Activated CD4-positive, CD25-positive, alpha-beta regulatory T cell (primary cell): Measurements from ENCODE around the gene CHDH.

Experiments
- DNase-seq, 4 experiments: peaks; one replicate each; lab custom pipeline; 2025; lab: John Stamatoyannopoulos, UW

CHDH gene

DNA sequence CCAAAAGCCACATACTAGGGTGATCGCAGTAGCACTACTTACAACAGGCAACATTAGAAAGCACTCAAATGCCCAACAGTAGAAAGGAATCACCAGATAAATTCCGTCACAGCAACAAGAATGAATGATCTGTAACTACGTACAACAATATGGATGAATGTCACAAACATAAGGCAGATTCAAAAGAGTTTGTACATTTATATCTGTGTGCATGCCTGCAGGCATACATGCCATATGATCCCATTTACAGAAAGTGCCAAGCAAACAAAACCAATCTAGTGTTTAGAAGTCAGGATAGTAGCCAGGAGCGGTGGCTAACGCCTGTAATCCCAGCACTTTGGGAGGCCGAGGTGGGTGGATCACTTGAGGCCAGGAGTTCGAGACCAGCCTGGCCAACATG is 3.7 kb upstream of the CHDH start:
- DNase-seq = no peak

DNA sequence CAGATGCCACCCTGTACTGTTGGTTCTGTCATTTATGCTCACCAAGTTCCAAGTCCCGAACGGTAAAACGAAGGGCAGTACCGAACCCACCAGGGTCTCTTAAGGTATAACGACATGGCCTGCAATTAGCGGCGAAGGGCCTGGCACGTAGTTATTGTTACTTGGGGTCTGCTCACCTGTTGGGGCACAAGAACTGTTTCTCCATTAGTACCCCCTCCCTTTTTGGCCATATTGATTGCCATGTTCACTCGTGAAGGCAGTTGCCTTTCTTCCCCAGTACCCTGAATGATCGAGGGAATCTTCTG is 584 bp upstream of the CHDH start:
- DNase-seq = no peak

DNA sequence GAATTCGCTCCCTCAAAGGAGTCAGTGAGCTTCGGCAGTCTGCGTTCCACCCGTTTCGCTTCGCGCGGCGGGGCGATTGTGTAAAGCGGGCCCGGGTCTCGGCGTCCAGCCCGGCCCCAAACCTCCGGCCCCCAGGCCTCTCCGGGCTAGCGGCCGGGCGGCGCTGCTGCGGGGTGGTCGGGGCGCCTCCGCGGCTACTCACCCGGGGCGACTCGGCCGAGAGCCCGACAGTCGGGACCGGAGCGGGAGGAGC is 412 bp downstream of the CHDH start:
- DNase-seq = no peak

DNA sequence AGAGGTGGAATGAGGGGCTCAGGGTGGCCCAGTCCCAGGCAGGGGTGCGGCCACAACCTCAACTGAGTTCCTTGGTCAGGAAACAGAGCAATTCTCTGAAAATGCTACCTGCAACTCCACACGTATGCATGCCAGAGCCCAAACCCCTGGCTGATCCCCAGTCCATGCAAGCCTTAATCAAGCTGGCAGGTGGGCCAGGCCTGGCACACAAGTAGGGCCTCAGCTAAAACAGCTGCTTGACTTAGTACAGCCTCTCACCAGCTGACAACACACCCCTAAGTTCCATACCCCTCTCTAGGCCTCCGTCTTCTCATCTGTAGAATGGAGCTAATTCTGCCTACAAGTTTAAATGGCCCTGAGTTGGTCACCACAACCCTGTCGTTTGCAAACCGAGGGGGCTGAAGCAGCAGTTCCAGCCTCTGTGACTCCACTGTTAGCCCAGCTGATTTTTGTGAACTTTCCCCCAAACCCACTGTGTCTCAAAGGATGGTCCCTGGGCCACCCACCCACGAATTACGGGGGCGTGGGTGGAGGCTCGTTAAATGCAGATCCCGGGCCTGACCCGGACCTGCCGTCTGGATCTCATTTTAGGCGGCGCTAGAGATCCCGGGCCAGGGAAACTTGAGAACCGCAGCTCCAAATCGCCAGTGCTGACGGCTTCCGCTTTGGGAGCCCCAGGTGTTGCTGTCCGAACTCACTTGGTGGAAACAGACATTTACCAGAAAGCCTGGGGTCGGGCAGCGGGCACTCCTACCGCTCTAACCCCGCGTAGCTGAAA is 927 bp downstream of the CHDH start:
- no peak for DNase-seq

DNA sequence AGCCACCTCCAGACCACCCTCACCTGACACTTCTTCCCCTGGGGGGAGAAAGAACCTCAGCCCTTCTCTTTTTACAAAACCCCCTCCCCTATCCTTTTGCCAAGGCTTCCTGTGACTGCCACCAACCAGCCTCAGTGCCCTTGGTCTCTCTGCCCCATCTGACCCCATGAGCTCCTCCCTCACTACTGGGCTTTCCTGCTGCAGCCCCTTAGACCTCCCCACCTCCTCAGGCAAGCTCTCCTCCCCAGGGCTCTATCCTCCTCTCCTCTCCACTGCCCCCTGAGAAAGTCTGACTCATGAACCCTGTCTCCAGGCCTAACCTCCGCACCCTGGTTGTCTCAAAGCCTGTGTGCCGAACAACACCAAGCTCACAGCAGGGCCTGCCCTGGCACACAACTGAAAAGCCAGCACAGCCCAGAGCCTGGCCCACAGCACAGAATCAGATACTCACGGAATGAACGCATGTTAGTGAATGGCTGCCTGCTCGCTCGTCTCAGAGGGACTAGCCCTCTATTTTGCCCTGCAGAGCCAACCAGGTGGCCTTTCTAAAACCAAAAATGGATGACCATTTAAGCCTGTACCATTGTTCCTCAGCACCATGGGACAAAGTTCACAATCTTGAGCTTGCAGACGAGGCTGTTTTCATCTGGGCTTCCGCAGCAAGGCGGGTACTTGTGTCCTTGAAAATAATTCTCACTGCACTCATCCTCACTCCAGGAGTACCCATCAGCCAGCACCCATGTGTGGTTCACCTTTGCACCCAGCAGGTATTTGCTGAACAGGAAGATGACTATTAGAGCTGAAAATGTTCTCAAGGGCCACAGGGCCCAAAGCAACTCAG is 1.7 kb downstream of the CHDH start:
- DNase-seq = no peak

DNA sequence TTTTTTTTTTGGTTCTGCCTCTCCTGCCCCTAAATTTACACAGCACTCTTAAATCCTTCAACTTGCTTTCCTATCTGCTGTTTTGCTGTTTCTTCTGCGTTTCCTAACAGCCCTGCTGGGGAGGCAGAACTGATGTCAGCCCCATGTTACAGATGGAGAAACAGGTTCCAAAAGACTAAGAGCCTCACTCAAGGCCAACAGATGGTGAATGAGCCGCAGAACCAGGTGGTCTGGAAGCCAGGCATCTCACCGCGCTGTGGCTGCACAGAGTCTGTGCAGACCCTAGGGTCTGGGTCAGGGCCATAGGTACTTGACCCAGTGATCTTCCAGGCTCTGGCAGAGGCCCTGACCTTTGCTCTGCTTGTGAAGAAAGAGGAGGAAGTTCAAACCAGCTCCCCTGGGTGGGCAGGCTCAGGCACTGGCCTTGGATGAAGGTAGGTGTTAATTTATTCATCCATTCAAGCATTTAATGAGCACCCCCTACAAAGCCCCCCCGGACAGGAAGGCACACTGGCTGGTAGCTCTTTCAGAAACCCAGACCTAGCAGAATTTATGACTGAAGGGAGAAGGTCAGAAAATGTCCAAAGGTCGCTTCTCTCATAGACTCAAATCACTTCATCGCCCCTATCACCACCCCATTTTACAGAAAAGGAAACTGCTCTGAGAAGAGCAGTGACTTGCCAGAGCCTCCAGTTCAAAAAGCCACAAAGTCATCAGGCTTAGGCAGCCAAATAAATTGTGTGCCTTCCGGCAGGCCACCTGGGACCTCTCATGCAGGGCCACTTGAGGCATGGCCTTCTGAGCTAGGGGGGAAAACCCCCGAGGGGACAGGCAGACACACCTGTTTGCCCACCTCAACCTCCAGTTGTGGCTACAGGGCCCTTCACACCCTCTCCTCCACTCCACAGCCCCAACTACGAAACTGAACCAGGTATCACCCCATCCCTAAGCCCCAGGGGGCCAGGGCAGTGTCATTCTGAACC is 2.7 kb downstream of the CHDH start:
- no peak for DNase-seq

DNA sequence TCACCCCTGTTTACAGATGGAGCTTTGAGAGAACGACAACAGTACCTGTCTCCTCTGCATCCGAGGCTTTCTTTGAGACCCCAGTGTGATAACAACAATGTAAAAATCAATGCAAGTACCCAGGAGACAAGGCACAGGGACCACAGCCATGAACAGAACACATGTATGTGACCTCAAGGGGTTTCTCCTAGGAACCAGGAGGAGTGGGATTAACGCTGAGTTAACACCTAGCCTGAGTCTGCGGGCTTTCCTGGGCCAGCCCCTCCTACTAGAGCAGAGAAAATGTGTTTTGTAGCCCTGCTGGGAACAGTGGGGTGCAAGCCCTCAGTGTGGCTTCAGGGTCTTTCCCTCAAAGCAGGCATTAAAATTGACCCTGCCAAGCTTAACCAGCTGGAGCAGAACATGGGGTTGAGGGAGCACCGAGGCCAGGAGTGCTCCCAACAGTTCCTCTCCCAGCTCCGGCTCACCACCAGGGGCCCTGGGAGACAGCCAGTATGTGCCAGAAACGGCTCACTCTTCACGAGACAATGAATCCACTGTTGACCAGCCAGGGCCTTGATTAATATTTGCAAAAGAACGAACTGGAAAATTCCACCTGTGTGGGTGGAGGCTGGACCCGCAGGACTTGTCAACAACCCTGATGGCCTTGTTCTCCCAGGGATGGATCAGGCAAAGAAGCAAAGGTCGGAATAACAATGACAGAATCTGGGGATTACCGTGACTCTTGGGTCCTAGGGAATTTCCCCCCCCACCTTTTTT is 3.6 kb downstream of the CHDH start:
- no peak for DNase-seq

DNA sequence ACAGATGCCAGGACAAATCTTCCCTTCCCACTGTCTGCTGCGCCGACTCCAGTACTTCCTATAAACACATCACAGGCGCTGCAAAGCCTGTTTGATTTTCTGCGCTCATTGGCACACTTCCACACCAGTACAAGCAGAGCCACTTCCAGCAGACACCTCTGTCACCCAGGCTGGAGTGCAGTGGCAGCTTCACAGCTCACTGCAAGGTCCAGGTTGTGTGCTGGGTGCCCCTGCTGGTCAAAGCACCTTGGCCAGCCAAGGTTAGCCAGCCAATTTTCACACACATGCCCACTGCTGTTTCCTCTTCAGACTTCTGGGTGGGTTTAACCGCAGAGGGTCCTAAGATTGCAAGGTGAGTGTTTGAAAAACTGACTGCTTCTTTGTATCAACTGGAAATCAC is 4.9 kb downstream of the CHDH start:
- DNase-seq = no peak

DNA sequence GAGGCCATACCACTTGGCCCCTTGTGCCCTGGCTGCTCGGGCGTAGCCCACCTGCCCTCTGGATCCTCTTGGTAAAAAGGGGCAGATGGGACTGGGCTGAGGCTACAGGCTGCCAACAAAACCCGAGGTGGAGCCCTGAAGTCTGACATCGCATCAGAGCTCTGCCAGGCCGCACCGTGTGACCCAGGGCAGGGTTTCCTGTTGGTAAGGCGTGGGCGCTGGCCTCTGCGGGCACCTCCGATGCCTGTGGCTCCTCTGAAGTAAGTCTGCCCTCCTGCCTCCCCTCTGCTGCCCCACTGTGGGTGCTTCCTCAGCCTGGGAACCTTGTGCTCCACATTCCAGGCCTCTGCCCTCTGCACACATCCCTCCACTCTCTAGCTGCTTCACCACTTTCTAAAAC is 8.9 kb downstream of the CHDH start:
- no peak for DNase-seq

DNA sequence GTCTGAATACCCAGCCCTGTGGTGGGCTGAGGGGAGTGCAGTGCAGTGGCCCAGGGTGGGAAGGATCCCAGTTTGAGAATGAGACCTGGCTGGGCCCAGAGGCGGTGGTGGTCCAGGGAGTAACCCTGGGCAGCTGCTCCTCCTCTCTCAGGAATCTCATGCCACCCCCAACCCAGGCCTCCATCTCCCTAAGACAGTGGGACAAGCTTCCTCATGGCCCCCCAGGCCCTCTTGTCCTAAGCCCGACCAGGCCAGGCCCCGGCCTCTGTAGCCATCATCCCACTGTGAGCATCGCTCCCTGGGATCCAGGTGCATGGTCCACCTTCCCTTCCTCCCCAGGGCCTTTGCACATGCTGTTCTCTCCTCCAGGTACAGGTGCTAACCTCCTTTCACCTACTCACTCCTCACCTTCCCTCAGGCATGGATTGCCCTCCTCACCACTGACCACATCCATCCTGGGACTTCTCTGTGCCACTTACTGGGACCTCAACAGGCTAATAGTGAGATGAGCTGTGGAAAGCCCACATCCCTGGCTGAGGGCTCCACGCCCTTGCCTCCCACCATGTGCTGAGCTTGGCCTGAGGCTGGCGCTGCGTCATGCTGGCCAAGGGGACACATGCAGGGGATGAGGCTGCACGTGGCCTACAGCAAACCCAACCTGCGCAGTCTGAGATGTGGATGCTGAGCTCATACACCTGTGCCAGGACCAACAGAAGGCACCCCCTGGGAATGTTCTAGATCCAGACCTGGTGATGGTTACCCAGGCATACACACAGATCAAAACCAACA is 9.9 kb downstream of the CHDH start:
- no peak for DNase-seq

DNA sequence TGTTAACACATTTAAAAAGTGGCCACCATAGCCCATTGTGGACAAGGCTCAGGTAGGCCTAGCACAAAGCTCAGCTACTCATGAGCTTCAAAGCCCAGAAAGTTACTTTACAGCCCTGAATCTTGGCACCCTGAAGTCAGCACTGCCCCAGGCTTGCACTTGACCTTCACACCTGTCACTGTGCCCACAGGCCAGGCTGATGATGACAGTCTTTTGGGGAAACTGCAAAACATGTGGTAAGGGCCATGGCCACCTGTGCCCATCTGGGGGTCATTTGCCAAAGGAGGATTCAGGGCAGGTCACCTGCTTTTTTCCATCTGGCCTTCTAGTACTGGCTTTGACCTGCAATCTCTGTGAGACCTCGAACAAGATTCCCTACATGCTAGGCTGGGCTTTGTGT is 11.0 kb downstream of the CHDH start:
- DNase-seq = no peak

DNA sequence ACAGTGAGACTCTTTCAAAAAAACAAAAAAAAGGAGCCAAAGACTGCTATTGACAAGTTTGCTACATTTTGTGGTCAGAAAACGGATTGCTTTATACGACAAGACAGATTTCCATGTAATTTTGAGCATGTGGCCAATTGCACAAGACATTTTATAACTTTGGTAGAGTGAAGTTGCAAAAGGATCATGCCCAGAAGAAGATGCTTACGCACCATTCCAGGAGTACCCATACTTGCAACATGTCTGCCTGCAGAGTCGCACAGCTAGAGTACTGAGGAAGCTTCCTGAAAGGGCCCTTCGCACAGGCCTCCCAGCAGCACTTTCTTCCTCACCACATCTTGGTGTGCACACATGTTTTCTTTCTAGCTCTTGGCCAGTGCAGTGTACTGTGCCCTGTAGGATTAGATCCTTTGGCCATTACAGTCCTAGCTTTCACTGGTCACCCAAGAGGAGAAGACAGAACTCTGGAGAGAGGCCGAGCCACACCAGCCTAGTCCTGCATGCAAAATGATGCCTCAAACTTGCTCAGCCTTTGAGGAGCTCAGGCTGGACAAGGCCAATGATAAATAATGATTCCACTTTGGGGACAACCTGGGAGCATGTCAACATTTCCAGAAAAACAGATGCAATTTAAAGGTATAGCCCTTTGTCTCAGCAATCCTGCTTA is 11.7 kb downstream of the CHDH start:
- DNase-seq = no peak

DNA sequence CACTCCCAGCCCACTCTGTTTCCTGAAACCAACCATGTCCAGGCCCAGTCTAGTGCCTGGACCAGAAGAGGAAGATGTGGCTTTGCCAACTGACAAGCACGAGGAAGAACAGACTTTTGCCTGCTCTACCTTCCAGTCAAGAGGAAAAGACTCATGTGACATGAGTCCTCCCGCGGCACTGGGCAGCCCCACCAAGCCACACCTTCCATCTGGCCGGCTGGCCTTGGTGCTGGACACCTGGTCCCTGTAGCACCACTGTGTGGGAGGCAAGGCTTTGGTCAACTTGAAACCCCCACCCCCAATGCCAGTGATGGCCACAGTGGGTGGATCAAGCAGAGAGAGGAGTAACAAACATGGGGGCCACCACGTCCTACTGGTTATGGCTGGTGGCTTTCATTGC is 12.5 kb downstream of the CHDH start:
- no peak for DNase-seq

DNA sequence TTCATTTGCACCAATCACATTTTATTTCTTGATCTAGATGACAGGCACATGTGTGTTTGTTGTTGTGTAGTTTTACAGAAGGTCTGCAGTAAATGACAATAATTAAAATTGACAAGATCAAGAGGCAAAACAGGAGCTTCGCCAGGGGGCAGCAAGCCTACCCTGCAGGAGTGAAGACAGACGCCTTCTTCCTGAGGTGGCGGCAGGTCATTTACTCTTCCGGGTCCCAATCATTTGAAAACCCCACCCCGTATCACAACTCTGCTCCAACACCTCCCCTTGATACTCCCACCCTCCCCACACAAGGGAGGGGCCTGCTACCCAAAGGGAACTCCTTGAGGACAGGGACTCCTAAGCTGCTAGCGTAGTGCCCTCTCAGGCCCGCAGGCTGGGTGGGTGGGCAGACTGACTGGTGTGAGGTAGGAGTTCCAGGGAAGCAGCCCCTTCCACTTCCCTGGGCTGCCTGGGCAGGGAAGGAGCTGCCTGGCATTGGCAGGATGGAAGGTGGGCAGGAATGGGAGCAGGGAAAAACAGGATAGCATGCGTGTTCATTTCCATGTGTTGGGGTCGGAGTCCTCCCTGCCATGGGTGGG is 13.1 kb downstream of the CHDH start:
- no peak for DNase-seq

DNA sequence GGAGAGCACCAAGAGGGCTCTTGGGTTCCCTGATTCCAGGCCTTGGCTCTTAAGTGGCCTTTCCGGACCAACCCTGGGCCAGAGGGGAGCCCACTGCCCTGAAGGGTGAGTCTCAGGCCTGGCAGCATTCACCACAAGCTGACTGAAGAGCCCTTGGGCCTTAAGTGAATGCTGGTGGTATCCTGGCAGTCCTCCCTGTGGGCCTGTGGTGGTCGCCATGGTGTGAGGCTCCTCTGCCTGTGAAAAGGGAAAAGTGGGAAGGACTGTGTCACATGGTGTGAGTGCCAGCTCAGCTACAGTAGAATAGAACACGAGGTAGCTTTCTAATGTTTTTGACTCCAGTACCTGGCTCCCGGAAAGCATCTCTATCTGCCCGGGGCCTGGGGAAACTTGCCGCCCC is 15.3 kb downstream of the CHDH start:
- DNase-seq = no peak

DNA sequence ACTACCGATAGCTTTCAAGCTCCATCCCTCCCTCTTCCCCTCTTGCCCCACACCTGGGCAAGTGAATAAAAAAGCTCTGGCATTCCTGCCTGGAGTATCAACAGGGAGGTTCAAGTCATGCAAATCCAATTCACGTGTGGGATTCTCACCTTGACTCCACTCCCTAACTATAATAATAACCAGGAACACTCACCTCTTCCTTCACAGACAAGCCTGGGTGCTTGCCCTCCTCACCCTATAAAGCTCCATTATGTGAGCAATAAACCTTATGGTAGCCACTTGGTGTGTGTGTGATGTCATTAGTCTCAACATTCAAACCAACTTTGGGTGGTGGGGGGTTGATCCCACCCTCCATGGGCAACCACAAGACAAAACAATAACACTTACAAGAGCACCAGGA is 16.6 kb downstream of the CHDH start:
- DNase-seq = no peak

DNA sequence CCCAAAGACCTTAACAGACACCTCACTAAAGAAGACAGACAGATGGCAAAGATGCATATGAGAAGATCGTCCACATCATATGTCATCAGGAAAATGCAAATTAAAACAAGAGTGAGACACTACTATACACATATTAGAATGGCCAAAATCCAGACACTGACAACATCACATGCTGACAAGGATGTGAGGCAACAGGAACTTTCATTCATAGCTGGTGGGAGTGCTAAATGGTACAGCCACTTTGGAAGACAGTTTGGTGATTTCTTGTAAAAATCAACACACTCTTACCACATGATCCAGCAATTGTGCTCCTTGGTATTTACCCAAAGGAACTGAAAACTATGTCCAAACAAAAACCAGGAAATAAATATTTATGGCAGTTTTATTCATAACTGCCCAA is 17.6 kb downstream of the CHDH start:
- DNase-seq = no peak

DNA sequence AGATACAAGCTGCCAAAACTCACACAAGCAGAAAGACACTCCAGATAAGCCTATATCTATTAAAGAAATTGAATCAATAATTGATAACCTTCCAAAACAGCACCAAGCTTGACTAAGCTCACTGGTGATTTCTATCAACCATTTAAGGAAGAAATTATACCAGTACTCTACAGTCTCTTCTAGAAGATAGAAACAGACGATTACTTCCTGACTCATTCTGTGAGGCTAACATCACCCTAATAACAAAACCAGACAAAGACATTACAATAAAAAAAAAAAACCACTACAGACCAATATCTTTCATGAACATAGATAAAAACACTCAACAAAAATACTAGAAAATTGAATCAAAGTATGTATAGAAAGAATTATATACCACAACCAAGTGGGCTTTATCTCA is 20.2 kb downstream of the CHDH start:
- DNase-seq = no peak

DNA sequence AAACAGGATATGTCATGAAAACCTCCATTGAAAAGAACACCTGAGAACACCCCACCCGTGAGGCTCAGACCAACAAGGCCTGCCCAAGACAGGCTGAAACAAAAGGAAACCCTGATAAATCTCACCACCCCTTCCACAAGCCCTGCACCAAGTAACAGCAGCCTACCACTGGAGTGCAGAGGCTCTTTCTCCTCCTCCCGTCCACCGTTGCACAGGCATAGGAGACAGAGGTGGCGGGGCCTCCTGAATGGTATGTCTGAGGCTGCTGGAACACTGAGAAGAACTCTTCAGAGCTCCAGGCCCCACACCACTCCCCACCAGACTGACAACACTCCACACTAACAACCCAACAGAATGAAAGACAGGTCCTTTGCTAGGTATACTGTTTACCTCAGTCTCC is 21.4 kb downstream of the CHDH start:
- DNase-seq = no peak

DNA sequence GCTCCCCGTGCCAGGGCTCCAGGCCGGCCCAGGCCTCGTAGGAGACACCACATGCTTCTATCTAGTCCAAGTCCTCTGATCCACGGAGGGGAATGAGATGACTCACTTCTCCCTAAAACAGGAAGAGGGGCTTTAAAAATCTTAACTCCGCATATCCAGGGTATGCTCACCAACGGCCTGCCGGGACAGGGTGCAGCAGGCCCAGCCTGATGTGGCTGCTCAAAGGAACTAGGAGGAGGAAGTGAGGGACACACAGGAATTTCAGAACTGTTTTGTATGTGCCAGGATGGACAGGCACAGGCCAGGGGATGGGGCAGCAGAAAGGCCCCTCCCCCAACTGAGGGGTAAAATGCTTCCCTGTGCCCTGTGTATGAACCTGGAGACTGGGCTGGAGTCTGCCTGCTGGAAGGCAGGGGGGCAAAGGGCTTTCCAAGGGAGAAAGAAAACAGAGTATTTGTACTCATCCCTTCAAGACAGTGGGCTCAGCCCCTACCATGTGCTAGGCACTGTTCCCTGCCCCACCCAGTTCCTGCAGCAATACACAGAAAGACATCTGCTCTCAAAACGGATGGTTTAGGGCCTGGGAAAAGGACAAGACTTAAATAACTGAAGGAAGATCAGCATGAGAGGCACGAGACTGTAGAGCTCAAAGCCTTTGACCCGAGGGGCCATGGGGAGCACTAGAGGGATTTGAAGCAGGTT is 22.1 kb downstream of the CHDH start:
- DNase-seq = no peak
